ENCODE measurements around the gene KYAT1.
"Not testable (repeated sequence)": the region's sequence is repeated elsewhere in the genome, so short reads cannot be mapped to it uniquely, and the experiment has no call there.

KYAT1 gene

GRCh38 chr9:128818099-128818838, 63.5 kb downstream of the KYAT1 start, which contains the start of gene ENDOG:
Gene ENDOG, plus strand, starts transcription at chr9:128818500. Its CDS starts 185 bp downstream, at chr9:128818685.
- peak; percentile 96 for DNase-seq (ENCODE audit: low read depth)

- no peak for DNase-seq (ENCODE audit: low read depth)
These were observed 70.9 kb downstream of the KYAT1 start for GRCh38 chr9:128810873-128811272.

GRCh38 chr9:128809831-128810230, 71.9 kb downstream of the KYAT1 start:
- no peak for DNase-seq (ENCODE audit: low read depth)

- DNase-seq (ENCODE audit: low read depth) = no peak
These were observed 72.6 kb downstream of the KYAT1 start for GRCh38 chr9:128809036-128809599.

- no peak for DNase-seq (ENCODE audit: low read depth)
These were observed 73.2 kb downstream of the KYAT1 start for GRCh38 chr9:128808543-128808942.

GRCh38 chr9:128807827-128808226, 73.9 kb downstream of the KYAT1 start:
- DNase-seq (ENCODE audit: low read depth) = no peak

- no peak for DNase-seq (ENCODE audit: low read depth)
These were observed 76.1 kb downstream of the KYAT1 start for GRCh38 chr9:128805661-128806060.

- no peak for DNase-seq (ENCODE audit: low read depth)
These were observed 79.3 kb downstream of the KYAT1 start for GRCh38 chr9:128802482-128802881.

GRCh38 chr9:128800061-128800460, 81.7 kb downstream of the KYAT1 start:
- DNase-seq (ENCODE audit: low read depth) = no peak

GRCh38 chr9:128798896-128799295, 82.9 kb downstream of the KYAT1 start:
- DNase-seq (ENCODE audit: low read depth) = no peak

- not testable (repeated sequence) for DNase-seq (ENCODE audit: low read depth)
These were observed 86.8 kb downstream of the KYAT1 start for GRCh38 chr9:128794961-128795360.

- DNase-seq (ENCODE audit: low read depth) = no peak
These were observed 88.6 kb downstream of the KYAT1 start for GRCh38 chr9:128792978-128793686.

- DNase-seq (ENCODE audit: low read depth) = no peak
These were observed 89.6 kb downstream of the KYAT1 start for GRCh38 chr9:128792134-128792533.

GRCh38 chr9:128790536-128790935, 91.2 kb downstream of the KYAT1 start:
- no peak for DNase-seq (ENCODE audit: low read depth)

GRCh38 chr9:128788445-128788844, 93.3 kb downstream of the KYAT1 start:
- DNase-seq (ENCODE audit: low read depth) = no peak

- DNase-seq (ENCODE audit: low read depth) = no peak
These were observed 94.1 kb downstream of the KYAT1 start for GRCh38 chr9:128787659-128788058.

- peak; percentile 85 for DNase-seq (ENCODE audit: low read depth)
These were observed 94.8 kb downstream of the KYAT1 start, which contains the start of gene TBC1D13 for GRCh38 chr9:128786681-128787601. Gene TBC1D13, plus strand, starts transcription at chr9:128787253. Its CDS starts 101 bp downstream, at chr9:128787354.

- no peak for DNase-seq (ENCODE audit: low read depth)
These were observed 96.3 kb downstream of the KYAT1 start for GRCh38 chr9:128785427-128785826.

Measured in activated gamma-delta T cell treated with anti-CD3 and anti-CD28 coated beads, Interleukin-2, amount 50 U/mL, for 16 hours (primary cell).